NCI-H2171 (cell line): Measurements from ENCODE around the gene TLE3.

Source experiments
- DNase-seq: peaks from one replicate; lab custom pipeline; 2025; lab: John Stamatoyannopoulos, UW

Gene TLE3

DNA sequence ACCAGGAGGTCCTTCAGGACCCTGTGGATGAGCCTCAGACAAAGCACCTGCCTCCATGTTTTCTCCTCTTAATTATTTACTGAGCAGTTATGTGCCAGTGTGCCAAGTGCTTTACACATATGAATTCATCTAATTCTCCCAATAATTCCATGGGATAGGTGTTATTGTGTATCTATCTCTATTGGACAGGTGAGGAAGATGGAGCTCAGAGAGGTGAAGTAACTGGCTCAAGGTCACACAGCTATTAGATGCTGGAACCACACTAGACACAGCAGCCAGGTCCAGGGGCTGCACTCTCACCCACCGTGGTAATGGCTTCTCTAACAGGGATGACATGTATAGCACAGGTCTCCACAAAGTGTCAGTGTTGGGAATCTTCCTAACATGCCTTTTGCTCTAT is 70.2 kb downstream of the TLE3 start:
- no peak for DNase-seq

DNA sequence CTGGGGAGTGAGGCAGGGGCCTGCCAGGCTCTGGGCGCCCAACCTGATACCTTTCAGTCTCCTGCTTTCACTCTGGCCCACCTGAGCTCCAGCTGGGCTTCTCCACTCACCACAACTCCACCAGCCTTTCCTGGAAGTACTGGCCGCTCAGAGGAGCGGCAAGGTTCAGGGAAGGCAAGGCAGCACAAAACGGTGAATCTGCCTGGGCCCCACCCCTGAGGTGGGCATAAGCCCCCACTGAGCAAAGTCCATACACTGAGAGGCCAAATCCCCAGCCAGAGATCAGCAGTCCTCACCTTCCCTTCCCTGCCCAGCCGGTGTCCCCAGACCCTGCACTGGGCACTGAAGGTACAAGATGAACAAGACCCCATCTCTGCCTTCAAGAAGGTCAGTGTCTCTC is 70.7 kb downstream of the TLE3 start:
- no peak for DNase-seq

DNA sequence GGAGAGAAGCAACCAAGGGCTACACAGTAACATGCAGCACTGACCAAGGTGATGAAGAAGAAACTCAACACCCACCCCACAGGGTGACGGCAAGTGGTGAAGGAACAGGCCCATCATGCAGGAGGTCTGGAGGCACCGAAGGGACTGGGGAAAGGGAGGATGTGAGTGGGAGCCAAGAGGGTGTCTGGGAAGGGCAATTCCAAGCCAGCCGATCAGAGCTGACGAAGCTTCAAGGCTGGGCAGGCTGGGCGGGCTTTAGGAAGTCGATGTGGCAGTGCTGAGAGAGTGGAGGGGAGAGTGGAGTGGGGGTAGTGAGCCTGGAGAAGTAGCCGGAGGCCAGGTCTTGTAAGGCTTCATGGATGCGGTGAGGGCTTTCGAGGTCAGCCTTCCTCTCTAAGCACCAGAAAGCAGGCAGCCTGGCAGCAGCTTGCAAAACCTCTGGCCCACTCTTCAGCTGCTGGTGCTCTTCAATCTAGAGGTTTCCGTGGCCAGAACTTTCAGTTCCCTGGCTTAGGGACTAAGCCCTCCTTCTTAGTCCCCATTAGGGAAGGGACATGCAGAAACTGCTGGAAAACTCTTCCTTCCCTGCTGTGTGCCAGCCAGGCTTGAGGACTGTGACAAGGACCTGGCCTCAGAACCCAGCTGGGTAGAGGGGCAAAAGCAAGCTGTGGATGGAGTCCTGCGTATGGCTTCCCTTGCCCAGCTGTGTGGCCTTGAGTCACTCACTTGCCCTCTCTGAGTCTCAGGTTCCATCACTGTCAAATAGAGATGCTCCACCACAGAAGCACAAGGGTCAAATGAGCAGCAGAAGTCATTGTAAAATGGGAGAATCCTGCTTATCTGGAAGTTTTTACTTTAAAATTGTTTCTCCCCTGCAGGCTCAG is 72.1 kb downstream of the TLE3 start:
- DNase-seq: no peak

DNA sequence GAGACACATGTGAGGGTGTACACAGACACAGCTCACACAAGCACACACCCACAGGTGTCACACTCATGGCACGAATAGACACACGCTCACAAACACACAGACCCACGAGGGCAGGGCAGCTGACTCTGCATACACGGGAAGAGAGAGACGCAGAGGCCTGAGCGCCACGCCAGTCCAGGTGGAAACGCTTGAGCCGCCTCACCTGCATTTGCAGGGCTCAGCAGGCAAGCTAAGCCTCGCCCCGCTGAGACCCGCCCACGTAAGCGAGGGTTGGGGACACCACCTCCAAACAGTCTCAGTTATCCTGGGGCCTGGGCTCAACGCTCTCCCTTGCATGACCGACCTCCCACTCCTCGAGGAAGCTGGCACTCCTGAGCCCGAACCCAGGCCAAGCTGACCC is 73.2 kb downstream of the TLE3 start:
- DNase-seq: no peak

DNA sequence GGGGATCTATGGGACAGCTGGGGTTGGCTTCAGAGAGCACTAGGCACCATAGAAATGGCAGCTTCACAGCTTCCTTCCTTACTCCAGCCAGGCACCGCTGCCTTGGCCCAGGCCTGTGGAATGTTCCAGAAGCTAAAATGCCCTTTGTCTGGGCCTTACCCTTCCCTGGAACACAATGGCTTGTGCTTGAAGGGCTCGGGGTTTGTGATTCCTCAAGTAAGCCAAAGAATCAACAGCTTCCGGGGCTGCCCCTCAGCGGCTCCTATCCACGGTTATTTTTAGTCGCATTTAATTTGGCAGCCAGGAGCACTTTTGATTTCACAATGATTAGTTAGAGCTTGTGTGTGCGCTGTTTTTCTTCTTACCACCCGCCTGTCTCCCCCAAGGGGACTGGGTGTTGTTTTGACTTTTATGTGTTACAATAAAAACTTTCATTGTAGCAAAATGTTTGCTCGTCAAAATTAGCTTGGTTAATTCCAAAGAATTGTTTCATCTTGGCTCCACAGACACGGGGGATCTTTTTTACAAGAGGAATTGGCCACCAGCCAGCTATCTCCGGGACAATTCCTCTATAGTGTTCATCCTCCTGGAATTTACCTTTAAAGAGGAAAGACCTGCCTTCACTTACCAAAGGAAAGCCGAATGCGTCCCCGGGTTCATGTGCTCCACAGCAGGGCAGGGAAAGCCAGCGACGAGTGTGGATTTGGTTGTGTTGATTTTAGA is 73.8 kb downstream of the TLE3 start:
- DNase-seq: no peak

DNA sequence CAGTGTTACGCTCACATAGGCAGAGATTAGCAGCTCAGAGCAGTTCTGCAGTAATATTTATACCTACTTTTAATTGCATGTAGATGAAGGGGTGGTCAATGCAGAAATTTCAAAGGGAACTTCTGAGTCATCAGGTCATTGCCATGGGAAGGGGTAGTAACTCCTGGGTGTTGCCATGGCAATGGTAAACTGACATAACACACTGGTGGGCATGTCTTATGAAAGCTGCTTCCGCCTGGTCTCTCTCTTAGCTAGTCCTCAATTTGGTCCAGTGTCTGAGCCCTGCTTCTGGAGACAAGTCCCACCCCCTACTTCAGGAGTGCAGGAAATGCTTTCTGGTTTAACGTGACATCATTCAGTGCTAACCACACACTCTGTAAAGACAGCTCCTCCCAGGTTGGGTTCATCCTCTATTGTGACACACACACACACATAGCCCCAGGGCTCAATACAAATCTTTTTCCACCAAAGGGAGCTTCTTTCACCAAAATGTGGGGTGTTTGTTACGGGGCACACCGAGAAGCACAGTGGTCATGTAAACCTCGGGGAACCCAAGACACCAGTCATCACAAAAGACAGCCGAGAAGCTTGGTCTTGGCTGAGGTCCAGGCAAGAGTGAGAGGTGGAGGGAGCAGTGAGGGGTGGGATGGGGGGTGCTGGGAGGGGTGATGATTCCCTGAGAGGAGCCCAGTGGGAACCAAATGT is 74.5 kb downstream of the TLE3 start:
- DNase-seq: no peak

DNA sequence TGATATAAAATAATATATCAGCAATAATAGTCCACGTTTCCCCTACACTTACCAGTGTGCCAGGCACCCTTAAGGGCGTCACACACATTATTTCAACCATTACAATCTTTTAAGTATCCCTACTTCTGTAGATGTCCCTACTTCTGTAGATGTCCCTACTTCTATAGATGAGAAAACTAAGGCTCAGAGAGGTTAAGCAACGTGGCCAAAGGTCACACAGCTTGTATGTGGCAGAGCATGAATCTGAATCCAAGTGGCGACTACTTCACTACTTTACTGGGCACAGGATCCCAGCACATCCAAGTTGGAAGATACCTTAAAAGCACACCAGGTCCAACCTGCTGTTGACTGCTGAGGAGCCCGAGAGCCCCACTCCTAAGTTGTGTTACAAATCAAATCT is 77.5 kb downstream of the TLE3 start:
- DNase-seq: no peak

DNA sequence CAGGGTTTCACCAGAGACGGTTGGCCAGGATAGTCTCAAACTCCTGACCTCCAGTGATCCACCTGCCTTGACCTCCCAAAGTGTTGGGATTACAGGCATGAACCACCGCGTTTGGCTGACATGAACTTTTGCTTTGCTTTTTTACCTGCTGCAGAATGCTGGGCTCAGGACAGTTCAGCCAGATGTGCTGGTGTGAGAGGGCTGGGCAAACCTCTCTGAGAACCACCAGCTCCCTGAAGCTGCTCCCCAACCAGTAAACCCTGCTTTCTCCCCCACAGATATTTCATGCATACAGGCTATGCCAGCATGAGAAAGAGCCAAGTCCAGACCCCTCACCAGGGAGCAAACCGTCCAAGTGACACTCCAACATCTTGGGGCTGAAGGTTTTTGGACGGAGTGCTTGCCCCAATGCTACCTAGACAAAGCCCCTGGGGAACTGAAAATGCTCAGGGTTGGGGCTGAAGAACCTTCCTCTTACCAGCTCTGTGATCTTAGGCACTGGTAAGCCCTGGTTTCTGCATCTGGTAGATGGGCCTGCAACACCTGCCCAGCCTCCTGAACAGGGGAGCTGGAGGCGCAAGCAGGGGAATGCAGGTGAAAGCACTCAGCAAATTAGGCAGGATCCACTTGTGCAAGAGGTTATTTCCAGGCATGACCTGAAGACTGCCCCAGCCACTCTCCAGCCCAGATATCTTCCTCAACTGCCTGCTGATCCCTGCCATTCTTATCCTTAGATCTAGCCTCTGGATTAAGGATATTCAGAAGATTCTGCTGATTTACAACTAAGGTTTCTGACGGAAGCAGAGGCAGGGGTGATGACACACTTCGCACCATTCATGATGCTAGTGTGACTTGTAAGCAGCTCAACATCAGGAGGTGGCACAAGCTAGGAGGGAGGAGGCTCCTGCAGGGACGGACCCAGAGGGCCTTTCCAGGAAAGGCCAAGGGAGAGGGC is 78.8 kb downstream of the TLE3 start:
- no peak for DNase-seq

DNA sequence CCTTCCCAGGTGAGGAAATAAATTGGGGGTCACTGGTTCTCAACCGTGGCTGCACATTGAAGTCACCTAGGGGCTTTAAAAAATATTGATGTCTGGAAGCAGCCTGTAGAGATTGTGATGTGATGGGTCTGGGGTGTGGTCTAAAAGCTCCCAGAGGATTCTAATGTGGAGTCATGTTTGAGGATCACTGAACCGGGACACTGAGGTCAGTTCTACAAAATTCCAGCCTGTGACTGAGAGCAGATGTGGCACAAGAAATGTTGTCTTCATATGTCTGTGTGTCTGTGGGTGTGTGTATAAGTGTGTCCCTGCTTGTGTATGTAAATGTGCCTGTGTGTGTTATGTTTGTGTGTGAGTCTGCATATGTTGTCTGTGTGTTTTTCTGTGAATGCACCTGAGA is 79.9 kb downstream of the TLE3 start:
- no peak for DNase-seq

DNA sequence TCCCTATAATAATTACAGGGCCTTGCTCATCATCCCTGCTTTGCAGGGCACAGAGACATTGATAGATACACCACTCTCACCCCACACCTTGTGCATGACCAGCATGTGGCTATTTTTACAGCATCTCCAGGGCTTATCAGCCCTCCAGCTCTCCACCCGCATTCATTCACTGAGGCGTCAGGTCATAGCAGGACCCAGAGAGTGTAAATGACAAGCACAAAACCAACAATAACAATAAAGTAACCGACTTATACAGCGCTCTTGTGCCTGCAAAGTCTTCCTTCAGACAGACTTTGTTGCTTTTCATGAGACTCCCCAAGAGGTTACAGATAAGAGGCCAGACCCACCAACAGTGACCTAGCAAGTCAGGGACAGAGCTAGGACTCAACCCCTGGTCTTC is 80.7 kb downstream of the TLE3 start:
- DNase-seq: no peak

DNA sequence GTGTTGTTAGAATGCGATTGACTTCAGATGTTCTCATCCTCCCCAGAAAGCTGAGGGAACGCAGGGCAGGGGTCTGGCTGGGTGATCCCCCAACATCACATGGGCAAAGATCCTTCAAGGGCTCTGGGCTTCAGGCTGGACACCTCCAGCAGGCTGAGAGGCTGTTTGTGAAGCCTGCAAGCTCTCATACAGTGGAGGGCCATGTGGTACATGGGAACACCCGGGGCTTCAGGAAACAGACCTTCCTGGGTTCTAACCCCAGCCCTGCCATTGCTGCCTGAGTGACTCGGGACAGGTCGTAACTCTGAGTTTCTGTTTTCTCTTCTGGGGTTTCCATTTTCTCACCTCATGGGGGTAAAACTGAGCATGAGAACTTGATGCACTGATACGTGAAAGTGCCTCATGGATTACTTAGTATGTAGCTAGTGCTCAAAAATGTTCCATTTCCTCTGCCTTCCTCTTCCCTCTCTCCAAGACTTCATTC is 81.2 kb downstream of the TLE3 start:
- DNase-seq: no peak

DNA sequence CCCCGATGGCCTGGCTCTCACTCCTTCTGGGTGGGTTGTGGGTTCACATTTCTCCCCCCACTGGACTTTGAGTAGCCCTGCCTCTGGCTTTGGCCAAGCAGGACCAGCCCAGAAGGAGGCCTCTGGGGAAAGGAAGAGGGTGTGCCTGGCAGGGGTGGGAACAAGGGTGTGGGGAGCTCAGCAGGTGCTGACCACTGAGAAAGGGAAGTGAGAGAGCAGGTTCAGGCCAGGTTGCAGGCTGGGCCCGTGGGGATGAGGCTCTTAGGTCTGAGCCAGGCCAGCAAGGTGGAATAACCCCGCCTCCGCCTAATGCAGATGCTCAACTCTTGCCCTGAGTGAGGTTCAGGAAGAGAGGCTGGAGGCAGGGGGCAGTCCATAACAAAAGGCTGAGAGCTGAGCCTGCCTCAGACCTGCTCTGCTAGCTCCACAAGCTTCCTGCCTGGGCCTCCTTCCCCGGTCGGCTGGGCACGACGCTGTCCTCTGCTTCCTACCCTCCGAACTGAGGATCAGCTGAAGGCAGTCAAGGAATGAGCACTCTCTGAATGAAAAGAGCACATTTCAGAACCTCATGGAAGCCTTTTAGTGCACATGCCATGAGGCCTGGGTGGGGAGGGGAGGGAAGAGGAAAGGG is 82.7 kb downstream of the TLE3 start:
- no peak for DNase-seq

DNA sequence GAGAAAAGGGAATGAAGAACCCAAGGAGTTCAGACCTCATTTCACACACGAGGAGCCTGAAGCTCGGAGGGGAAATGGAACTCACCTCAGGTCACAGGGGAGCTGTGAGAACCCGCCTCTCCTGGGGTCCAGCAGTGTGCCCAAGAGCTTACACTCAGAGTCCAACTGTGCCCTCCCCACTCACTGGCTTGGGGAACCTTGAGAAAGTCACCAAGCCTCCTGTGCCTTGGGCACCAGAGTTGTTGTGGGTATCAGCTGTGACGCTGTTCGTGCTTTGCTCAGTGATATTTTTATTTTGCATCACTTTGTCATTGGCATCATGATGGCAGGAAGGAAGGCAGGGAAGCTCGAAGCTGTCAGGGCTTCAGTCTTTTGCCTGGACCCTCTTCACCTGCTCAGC is 83.4 kb downstream of the TLE3 start:
- DNase-seq: no peak

DNA sequence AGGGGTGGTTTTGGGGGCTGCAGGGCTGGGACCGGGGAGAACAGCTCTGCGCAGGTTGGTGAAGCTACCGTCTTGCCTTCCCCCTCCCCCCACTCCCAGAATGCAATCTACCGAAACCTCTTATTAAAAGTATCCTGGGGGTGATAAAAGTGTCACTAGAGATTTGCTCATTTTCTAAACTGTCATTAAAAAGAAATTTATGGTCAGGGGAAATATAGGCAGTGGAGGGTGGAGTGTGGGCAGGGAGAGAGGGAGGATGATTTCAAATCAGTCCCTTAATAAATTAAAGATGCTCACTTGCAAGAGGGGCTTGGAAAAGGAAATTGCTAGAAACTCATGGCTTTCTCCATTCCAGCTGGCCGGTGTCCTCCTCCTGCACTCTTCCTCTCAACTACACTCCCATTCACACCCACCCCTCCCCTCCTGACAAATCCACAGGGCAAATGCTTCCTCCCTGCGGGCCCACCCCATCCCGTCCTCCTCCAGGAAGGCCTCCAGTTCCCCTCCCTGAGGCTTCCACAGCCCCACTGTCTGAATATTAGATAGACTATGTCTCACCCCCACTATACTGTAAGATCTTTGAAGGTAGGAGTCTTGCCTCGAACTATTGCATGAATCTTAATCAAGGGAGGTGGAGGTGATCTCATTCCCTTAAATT is 83.9 kb downstream of the TLE3 start:
- no peak for DNase-seq

DNA sequence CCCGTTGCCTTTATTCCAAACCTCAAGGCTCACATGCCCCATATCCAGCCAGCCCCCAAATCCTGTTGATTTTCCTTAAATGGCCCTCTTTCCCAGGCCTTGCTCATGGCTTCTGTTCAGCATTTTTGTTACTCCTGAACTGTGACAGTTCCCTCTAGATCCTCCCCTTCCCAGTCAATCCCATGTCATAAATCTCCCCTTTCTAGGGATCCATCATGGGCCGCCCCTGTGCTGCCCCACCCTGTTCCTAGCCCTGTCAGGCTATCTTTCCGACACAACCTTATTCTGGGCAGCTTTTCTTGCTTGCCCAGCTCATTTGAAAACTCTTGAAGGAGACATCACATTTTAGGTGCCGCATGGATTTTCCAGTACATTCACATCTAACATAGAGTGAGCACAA is 84.8 kb downstream of the TLE3 start:
- no peak for DNase-seq

DNA sequence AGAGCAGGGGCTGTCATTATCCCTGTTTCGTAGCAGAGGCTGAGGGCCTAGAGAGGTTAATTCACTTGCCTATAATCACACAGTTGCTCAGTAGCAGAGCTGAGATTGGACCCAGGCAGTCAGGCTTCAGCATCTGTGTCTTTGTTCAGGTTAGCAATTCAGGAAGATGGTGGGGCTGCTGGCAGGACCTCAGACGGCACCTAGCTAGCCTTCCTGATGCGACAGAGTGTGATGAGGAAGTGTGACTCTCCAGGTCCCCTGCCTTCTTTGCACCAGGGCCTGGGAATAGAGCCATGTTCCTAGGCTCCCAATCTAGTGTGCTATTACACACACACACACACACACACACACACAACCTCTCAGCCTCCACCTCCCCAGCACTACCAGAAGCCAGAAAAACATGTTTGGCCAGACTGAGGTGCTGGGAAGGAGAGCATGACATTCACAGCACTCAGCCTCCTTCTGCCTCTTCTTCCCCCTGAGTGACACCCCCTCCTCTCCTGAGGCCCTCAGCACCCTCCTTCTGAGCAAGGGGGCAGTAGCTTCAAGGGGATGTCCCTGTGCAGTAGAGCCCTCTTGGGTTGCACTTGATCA is 88.9 kb downstream of the TLE3 start:
- DNase-seq: no peak

DNA sequence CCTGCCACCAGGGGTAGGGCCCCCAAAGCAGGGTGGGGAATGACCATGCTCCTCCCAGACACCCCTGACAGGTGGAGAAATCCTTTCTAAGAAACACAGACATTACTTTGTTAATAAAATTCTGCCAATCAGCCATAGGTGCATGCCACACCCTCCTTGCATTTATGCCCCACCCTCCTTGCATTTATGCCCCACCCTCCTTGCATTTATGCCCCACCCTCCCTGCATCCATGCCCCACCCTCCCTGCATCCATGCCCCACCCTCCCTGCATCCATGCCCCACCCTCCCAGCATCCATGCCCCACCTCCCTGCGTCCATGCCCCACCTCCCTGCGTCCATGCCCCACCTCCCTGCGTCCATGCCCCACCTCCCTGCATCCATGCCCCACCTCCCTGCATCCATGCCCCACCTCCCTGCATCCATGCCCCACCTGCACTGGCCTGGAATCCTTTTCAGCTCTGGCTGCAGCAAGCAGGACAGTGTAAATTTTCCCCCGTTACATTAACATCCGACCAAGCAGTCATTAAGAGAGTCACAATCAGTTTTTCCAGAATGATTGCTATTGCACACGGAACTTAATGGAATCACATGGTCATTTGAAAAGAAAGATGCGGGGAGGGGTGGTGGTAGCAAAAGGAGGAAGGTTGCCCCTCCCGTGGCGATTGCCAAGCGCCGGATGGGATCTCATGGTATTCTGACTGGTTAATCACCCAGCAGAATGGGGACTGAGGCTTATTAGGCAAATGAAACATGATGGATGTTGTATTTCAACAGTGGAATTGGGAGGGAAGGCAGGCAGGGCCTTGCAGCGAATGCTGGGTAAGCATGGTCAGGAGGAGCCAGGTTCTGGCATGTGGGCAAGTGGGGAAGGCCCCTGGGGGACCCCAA is 91.2 kb downstream of the TLE3 start:
- no peak for DNase-seq

DNA sequence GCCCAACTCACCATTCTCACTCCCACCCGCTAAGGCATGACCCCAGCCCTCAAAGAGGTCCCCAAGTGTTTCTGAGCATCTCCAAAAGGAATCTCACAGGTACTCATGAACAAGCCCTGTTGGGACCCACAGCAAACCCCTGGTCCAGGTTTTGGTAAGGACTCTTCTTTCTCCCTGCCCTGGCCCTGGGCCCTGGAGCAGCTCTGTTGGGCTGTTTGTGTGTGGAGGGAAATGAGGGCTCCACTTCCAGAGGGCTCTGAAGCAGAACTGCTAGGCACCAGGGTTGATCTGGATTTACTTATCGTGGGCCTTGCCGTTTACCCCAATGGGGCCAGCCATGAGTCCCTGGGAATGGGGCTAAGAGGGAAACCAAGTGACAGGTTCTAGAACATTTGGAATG is 92.9 kb downstream of the TLE3 start:
- no peak for DNase-seq

DNA sequence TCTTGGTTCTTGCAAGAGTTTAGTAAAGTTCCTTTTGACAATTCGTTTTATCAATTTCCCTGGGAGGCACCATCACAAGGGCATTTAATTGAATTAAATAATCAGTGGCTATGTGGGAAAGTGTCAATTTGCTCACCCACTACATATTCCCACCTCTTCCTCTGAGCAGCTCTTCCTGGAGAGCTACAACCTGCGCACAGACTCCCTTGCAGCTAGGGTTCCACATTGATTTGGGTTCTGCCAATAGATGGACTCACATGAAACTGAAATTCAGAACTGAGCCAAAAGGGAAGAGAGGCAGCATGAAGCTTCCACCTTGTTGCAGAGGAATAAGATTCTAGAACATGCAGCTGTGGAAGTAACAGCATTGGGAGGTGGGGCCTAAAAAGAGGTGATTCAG is 94.8 kb downstream of the TLE3 start:
- DNase-seq: no peak
